GM12874 (cell line): ENCODE measurements around the gene FOXO3.

ENCODE experiments used
- TF ChIP-seq, protein P1 (sequence below): IDR thresholded peaks from 2 replicates; pipeline ENCODE4 v1.5.1; 2011; ENCODE audit warnings: low read depth, mild to moderate bottlenecking, control low read depth, low read length, moderate library complexity; ENCODE audit not compliant: insufficient read depth

FOXO3 gene

DNA sequence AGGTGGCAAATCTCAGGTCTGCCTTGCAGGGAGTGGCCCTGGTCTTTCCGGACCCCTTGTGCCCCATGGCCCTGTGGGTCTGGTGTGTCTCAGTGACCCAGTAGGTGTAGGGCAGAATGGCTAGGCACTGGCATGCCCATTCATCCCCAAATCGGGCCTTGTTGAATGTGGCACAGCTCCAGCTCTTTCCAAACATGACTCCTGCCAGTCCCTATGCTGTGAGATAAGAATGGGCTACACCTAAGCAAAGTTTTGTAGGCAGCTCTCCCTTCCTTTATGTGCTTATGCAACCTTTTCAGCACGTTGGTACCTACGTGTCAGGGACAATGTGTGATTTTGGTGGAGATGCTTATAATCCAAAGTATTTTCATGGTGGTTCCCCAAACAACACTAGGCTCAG is 33.9 kb downstream of the FOXO3 start:
- TF ChIP-seq, protein P1, sequence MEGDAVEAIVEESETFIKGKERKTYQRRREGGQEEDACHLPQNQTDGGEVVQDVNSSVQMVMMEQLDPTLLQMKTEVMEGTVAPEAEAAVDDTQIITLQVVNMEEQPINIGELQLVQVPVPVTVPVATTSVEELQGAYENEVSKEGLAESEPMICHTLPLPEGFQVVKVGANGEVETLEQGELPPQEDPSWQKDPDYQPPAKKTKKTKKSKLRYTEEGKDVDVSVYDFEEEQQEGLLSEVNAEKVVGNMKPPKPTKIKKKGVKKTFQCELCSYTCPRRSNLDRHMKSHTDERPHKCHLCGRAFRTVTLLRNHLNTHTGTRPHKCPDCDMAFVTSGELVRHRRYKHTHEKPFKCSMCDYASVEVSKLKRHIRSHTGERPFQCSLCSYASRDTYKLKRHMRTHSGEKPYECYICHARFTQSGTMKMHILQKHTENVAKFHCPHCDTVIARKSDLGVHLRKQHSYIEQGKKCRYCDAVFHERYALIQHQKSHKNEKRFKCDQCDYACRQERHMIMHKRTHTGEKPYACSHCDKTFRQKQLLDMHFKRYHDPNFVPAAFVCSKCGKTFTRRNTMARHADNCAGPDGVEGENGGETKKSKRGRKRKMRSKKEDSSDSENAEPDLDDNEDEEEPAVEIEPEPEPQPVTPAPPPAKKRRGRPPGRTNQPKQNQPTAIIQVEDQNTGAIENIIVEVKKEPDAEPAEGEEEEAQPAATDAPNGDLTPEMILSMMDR = no peak

DNA sequence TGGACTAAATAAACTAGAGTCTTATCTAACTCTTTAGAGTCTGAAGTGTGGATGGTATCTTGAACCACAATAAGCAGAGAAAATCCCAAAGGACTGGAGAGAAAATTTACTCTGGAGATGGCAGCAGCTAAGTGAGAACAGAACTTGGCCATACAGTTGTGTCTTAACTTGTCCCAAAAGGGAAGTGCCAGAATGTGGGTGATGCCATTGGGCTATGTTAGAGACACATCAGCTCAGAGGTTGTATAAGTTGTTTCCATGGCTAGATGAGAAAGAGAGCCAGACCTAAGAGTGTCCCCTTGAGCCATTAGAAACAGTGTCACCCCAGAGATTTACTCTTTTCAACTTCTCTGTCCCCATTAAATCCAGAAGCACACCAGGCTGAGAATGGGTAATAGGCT is 36.2 kb downstream of the FOXO3 start:
- TF ChIP-seq, protein P1 = no peak

DNA sequence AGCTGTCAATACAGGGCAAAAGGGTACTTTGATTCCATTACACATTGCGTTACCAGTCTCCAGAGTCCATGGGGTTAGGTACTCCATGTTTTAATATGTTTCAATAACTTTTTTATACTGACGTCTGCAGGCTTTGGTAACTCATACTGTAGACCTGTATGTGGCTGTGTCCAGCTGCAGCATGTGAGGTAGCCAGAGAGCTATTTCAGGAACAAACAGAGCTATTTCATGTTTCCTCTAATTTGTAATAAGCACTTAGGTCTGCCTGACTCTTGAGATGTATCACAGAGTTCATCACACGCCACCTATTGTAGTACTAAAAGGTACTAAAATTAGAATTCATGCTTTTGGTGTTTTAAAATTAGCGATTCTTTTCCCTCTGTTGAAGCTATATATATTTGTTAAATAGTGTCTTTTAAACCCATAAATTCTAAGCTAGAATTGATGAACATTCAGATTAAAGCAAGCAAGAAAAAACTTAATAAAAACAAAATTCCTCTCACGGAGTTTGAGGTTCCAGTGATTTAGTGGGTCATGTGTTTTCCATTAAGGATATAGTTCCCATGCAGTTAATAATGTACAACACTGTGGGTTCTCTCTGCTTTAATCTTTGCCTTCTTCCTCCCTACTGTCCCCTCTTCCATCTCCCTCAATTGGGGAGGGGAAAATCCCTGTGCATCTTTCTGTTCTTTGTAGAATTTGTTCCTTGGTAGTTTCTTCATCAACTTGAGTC is 37.0 kb downstream of the FOXO3 start:
- TF ChIP-seq, protein P1 = no peak

DNA sequence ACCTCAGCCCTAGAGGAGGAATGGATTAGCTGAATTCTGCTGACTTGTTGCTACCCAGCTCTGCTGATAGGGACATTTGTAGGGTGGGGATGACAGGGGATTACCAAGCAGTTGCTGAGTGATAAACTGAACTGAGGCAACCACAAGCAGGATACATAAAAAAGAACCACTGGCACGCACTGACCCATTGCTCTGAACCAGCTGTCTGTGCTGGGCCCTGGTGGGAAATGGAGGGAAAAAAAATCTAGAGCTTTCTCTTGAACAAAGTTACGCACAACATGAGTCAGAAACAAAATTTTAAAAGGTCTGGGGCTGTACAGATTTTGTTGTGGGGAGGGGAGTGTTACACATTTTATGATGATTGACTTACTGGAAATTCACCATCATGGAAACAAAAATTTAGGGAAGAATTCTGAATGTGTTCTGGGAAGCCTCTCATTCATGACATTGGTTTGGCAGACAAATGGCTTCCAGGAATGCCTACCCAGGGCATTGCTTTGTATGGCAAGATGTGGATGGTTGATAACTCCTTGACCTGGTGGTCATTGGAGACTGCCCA is 37.7 kb downstream of the FOXO3 start:
- TF ChIP-seq, protein P1 = no peak

DNA sequence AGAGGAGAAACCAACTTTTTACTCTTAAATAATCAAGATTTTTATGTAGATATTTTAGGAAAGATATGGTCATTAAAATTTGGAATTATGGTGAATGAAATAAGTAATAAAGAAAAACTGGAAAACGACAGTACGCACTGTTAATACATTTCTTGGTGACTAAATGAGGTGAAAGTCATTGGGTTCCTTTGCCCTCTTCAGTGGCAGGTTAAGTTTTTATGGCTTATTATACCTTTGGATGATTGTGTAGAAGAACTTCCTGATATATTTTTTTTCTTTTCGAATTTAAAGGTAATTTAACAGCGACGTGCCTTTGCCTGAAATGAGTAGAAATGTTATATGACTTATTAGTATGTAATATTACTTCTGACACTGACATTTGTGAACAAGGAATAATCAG is 43.4 kb downstream of the FOXO3 start:
- TF ChIP-seq, protein P1 = no peak

DNA sequence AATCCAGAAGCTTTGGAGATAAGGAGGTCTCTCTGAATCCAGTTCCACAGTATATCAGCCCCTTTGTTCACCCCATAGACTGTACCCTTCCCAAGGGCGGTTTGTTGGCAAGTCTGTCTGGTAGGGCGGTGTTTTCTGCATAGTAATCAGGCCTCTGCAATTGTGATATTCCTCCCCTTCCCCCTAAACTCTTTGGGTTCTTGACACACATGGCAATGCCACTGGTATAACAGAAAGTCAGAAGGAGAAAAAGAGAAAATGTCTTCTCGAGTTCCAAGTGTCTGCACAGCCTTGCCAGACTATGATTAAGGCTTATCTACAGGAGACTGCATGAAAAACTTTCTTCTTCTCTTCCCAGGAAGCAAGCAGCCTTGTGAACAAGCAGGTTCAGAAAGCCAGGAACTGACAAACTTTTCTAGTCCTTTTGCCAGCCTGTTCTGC is 45.6 kb downstream of the FOXO3 start:
- TF ChIP-seq, protein P1 = no peak

DNA sequence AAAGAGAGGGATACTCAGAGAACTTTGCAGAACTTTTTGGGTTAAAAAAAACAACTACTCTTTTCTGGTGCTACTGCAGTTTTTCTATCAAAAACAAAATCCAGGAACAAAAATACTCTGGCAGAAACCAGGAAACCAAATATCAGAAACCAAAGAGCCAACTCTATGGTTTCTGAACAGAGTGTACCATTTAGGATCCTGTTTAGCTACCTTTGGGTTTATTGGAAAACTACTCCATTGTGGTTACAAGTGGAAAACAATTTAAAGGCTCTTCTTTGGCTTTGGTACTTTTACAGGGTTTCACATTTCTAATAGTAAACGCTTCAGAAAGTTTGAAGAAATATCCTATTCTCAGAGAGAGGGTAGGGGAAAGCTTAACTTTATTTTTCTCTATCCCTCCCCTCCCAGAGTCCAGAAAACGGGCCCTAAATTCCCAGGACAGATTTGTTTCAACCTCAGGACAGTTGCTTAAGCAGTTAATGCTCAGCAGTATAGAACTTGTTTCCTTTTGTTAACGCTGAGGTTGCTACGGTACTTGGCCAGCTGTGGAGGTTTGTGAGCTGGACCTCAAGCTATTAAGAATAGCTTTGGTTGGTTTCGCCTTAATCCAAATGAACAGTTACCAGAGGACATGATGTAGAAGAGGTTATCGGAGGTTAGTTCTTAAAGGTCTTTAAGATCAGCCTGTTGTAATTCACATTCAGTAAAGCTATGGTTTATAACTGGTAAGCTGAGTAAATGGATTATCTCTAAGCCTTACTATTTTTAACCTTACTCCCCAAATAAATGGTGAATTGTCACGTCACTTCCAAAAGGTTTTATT is 47.9 kb downstream of the FOXO3 start:
- TF ChIP-seq, protein P1 = no peak
